ENCODE data around the gene CUL7.
"Not testable (repeated sequence)": the region's sequence is repeated elsewhere in the genome, so short reads cannot be mapped to it uniquely, and the experiment has no call there.

The CUL7 gene

GRCh38 chr6:43011207-43011606 is 42.4 kb downstream of the CUL7 start:
- peaks cover 30% of the 10 kb centered on the region for H3K36me3 ChIP-seq (ENCODE audit: control insufficient read depth, insufficient read depth, low read length)

GRCh38 chr6:43009124-43009523 is 44.5 kb downstream of the CUL7 start:
- no peak overlapping the region for H3K4me3 ChIP-seq (replicated peaks; ENCODE audit: low read depth, low read length)
- no peaks in the 10 kb centered on the region for H3K27me3 ChIP-seq (replicated peaks; ENCODE audit: control insufficient read depth, insufficient read depth, low read length)
- TF ChIP-seq CTCF (IDR thresholded peaks at IDR 0.05; ENCODE audit: insufficient read depth, low read length, poor library complexity, severe bottlenecking) = peak; percentile 62
- no peak for DNase-seq (ENCODE audit: extremely low read depth, insufficient read length)
- H3K36me3 ChIP-seq (ENCODE audit: control insufficient read depth, insufficient read depth, low read length) = peaks cover 30% of the 10 kb centered on the region

More at GRCh38 chr6:43011207-43011606, 42.4 kb downstream of the CUL7 start:
- DNase-seq (ENCODE audit: extremely low read depth, insufficient read length) = no peak
- Histone ChIP-seq H3K4me3 (replicated peaks; ENCODE audit: low read depth, low read length) (no peak overlapping the region), H3K27me3 (replicated peaks; ENCODE audit: control insufficient read depth, insufficient read depth, low read length) (no peaks in the 10 kb centered on the region)
- no peak for TF ChIP-seq CTCF (IDR thresholded peaks at IDR 0.05; ENCODE audit: insufficient read depth, low read length, poor library complexity, severe bottlenecking)

- Histone ChIP-seq H3K36me3 (ENCODE audit: control insufficient read depth, insufficient read depth, low read length) (peaks cover 27% of the 10 kb centered on the region), H3K4me3 (replicated peaks; ENCODE audit: low read depth, low read length) (no peak overlapping the region), H3K27me3 (replicated peaks; ENCODE audit: control insufficient read depth, insufficient read depth, low read length) (no peaks in the 10 kb centered on the region)
- DNase-seq (ENCODE audit: extremely low read depth, insufficient read length) = no peak
- TF ChIP-seq CTCF (IDR thresholded peaks at IDR 0.05; ENCODE audit: insufficient read depth, low read length, poor library complexity, severe bottlenecking) = no peak
Observed at GRCh38 chr6:43007126-43007525, 46.5 kb downstream of the CUL7 start.

- DNase-seq (ENCODE audit: extremely low read depth, insufficient read length) = no peak
- Histone ChIP-seq H3K4me3 (replicated peaks; ENCODE audit: low read depth, low read length) (no peak overlapping the region), H3K36me3 (ENCODE audit: control insufficient read depth, insufficient read depth, low read length) (peaks cover 21% of the 10 kb centered on the region), H3K27me3 (replicated peaks; ENCODE audit: control insufficient read depth, insufficient read depth, low read length) (no peaks in the 10 kb centered on the region)
- no peak for TF ChIP-seq CTCF (IDR thresholded peaks at IDR 0.05; ENCODE audit: insufficient read depth, low read length, poor library complexity, severe bottlenecking)
Observed at GRCh38 chr6:43006251-43006650, 47.4 kb downstream of the CUL7 start.

- no peak for DNase-seq (ENCODE audit: extremely low read depth, insufficient read length)
- no peak overlapping the region for H3K4me3 ChIP-seq (replicated peaks; ENCODE audit: low read depth, low read length)
- no peaks in the 10 kb centered on the region for H3K27me3 ChIP-seq (replicated peaks; ENCODE audit: control insufficient read depth, insufficient read depth, low read length)
- no peak for TF ChIP-seq CTCF (IDR thresholded peaks at IDR 0.05; ENCODE audit: insufficient read depth, low read length, poor library complexity, severe bottlenecking)
- peaks cover 17% of the 10 kb centered on the region for H3K36me3 ChIP-seq (ENCODE audit: control insufficient read depth, insufficient read depth, low read length)
Observed at GRCh38 chr6:43005844-43006243, 47.8 kb downstream of the CUL7 start.

- TF ChIP-seq CTCF (IDR thresholded peaks at IDR 0.05; ENCODE audit: insufficient read depth, low read length, poor library complexity, severe bottlenecking) = no peak
- H3K4me3 ChIP-seq (replicated peaks; ENCODE audit: low read depth, low read length) = no peak overlapping the region
- DNase-seq (ENCODE audit: extremely low read depth, insufficient read length) = no peak
- H3K36me3 ChIP-seq (ENCODE audit: control insufficient read depth, insufficient read depth, low read length) = peaks cover 2% of the 10 kb centered on the region; the same call in 1 of the 2 replicates
- no peaks in the 10 kb centered on the region for H3K27me3 ChIP-seq (replicated peaks; ENCODE audit: control insufficient read depth, insufficient read depth, low read length)
Observed at GRCh38 chr6:43001843-43002242, 51.8 kb downstream of the CUL7 start.

- not testable (repeated sequence) for H3K36me3 ChIP-seq (ENCODE audit: control insufficient read depth, insufficient read depth, low read length); H3K4me3 ChIP-seq (replicated peaks; ENCODE audit: low read depth, low read length); DNase-seq (ENCODE audit: extremely low read depth, insufficient read length); H3K27me3 ChIP-seq (replicated peaks; ENCODE audit: control insufficient read depth, insufficient read depth, low read length)
Observed at GRCh38 chr6:42998205-42998604, 55.4 kb downstream of the CUL7 start.

Measured in GM06990 (cell line).